Measurements from ENCODE around the gene TAF4B.

The TAF4B gene

DNA sequence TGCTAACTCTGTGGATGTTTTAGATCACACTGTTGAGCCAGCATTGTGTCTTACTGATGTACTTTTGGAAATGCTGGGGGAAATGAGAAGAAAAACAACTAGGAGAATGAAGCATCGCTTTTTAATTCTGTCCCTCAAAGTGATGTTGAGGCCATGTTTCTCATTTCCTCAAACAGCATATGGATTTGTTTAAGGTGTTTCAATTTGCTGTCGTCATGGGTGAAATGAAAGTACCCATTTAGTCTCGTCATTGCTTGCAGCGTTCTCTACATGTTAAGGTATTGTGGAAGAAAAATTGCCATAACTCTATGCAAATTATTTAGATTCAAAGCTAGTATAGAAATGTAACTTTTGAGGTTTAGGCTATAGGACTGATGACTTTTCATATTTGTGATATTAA lies 170.8 kb downstream of the TAF4B start:
- no peak overlapping the region for H3K4me3 ChIP-seq (ENCODE audit: low read depth, low read length)
- no peak for TF ChIP-seq CTCF (IDR thresholded peaks at IDR 0.05; ENCODE audit: control insufficient read depth, extremely low read depth, insufficient read depth)
- no peak for DNase-seq (ENCODE audit: low read depth)

- no peak for TF ChIP-seq CTCF (IDR thresholded peaks at IDR 0.05; ENCODE audit: control insufficient read depth, extremely low read depth, insufficient read depth)
Measured at GRCh38 chr18:26403491-26403890, 177.2 kb downstream of the TAF4B start.

DNA sequence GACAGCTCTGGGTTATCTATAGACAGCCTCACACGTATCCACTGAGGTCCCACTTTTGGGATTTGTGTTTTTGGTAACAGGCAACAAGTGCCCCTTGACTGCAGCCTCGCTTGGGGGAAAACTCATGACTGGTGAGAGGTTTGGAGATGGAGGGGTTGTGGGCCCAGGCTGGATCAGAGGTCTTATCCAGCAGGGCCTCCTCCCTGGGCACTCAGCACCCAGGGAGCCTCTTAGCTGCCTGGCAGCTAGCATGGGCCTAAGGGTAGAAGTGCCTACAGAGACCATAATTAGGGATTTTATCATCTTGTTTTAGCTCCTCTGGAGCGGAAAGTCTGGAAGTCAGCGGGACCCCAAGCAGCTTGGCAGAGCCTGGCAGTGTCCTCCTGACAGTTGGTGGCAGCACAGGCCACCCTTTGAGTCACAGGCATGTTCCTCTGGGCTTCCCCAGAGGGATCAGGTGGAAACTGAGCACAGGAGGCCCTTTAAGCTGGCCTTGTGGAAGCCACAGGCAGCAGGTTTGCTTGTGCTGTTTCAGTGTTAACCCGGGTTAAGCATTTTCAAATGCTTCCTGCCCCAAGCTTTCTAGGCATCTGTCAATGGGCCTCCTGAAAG lies 179.1 kb downstream of the TAF4B start:
- H3K4me3 ChIP-seq (ENCODE audit: low read depth, low read length): no peak overlapping the region
- no peak for DNase-seq (ENCODE audit: low read depth)
- peak; percentile 67 for TF ChIP-seq CTCF (IDR thresholded peaks at IDR 0.05; ENCODE audit: control insufficient read depth, extremely low read depth, insufficient read depth)

More at GRCh38 chr18:26403491-26403890, 177.2 kb downstream of the TAF4B start:
- H3K4me3 ChIP-seq (ENCODE audit: low read depth, low read length): no peak overlapping the region
- DNase-seq (ENCODE audit: low read depth): no peak

DNA sequence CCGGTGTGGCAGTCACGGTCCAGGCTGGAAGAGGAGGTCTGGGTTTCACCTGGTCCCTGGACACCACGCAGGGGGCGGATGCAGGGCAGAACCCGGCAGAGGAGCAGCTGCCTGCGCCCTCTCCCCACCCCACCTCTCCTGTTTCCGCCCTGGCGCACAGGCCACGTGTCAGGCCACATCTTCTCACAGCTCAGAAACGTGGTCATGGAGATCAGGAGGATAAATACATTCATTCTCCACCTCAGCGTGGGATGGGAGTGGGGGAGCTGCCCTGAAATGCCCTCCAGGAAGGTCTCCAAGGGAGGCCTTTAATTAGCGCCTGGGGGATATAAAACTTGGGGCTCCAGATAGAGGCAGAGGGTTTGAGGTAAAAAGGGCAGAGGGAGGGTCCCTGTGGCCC lies 180.1 kb downstream of the TAF4B start:
- no peak for TF ChIP-seq CTCF (IDR thresholded peaks at IDR 0.05; ENCODE audit: control insufficient read depth, extremely low read depth, insufficient read depth)
- no peak for DNase-seq (ENCODE audit: low read depth)
- no peak overlapping the region for H3K4me3 ChIP-seq (ENCODE audit: low read depth, low read length)

DNA sequence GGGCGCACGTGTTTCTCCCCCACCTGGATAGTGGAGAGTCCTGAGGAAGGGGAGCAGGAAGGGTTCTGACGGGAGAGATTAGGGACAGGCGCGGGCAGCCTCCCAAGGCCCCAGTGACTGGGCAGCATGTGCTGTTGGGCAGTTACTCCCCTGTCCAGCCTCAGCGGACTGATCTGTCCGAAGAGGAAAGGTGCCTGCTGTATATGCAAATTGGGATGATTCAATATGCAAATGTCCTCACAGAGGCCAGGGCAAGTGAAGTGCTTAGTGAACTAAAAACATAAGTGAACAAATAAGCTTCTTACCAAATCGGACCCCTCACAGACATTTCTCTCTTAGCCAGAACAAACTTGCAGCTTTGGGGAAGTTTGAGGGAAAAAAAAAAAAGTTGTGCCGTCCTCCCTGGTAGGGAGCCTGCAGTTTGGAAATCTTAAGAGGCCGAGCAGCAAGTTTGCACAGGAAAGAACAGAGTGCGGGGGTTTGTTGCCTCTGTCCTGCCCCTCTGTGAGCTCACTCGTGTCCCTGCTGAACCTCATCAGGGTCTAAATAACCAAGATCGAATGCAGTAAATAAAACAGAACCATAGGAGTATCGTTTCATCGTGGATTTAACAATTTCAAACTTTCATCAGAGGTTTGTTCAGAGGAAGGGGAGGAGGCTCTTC lies 180.7 kb downstream of the TAF4B start:
- no peak overlapping the region for H3K4me3 ChIP-seq (ENCODE audit: low read depth, low read length)
- no peak for TF ChIP-seq CTCF (IDR thresholded peaks at IDR 0.05; ENCODE audit: control insufficient read depth, extremely low read depth, insufficient read depth)
- no peak for DNase-seq (ENCODE audit: low read depth)

- no peak for TF ChIP-seq CTCF (IDR thresholded peaks at IDR 0.05; ENCODE audit: control insufficient read depth, extremely low read depth, insufficient read depth)
- H3K4me3 ChIP-seq (ENCODE audit: low read depth, low read length): no peak overlapping the region
- DNase-seq (ENCODE audit: low read depth): no peak
Measured at GRCh38 chr18:26407736-26408601, 181.7 kb downstream of the TAF4B start.

Measured in LNCaP clone FGC (cell line).